ENCODE results near the gene TMEM72.

The TMEM72 gene

DNA sequence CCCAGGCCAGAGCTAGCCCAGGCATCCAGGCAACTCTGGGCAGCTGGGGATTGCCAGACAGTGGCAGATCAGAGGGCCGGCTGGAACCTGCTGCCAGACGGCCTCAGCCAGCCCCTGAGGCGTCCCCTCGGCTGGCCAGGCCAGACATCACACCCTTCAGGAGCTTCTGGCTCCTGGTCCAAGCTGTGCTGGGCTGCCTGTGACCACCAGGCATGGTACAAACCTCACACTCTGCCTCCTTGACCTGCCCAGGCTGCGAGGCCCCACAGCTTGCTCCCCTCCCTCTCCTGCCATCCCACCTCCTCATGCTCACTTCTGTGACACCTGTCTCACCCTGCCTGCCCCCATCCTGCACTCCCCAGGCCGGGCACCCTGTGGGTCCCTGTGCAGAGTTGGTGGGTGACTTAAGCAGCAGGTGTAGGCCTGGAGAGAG lies 61.8 kb downstream of the TMEM72 start:
- Histone ChIP-seq H3K4me1 (ENCODE audit: control insufficient read depth in 1 of 2, insufficient read depth in 2 of 2, low read length in 2 of 2) (peaks cover 28 to 45% of the 10 kb centered on the region in 2 experiments), H3K27ac (ENCODE audit: low read depth, low read length) (no peak overlapping the region), H3K4ac (ENCODE audit: low read depth, low read length) (no peak overlapping the region), H3K27me3 (ENCODE audit: insufficient read depth, low read length) (no peaks in the 10 kb centered on the region), H3K79me2 (ENCODE audit: control insufficient read depth, insufficient read depth, low read length, poor library complexity) (peaks cover 7% of the 10 kb centered on the region), H3K36me3 (ENCODE audit: control insufficient read depth in 1 of 2, insufficient read depth in 2 of 2, low read length in 2 of 2) (peaks cover 27 to 34% of the 10 kb centered on the region in 2 experiments), H4K8ac (ENCODE audit: low read depth, low read length) (no peak overlapping the region), H3K14ac (ENCODE audit: low read length) (no peak overlapping the region), H3K4me2 (ENCODE audit: low read length) (no peak overlapping the region), H2AFZ (ENCODE audit: insufficient read depth, low read length, poor library complexity) (no peak overlapping the region), H3K9me3 (ENCODE audit: insufficient read depth, low read depth, low read length) (no peaks in the 10 kb centered on the region), H3K18ac (ENCODE audit: low read length) (no peak overlapping the region), H4K91ac (ENCODE audit: low read depth, low read length) (peak overlapping the region; percentile 9), H2BK5ac (ENCODE audit: low read depth, low read length, poor library complexity) (no peak overlapping the region), H2BK120ac (ENCODE audit: insufficient read depth, low read length, poor library complexity) (no peak overlapping the region), H3K4me3 (ENCODE audit: low read depth, low read length) (no peak overlapping the region), H3K23ac (ENCODE audit: low read length) (no peak overlapping the region), H2BK12ac (ENCODE audit: low read length) (no peak overlapping the region), H4K12ac (ENCODE audit: low read depth, low read length) (no peak overlapping the region), H3K79me1 (ENCODE audit: low read length) (peaks cover 19% of the 10 kb centered on the region), H2AK5ac (ENCODE audit: low read length) (peak overlapping the region; percentile 8), H3K9ac (ENCODE audit: low read length) (no peak overlapping the region)
- no peak for DNase-seq
- no CpG with 5 or more reads among the region's 6 CpGs for WGBS (ENCODE audit: extremely low coverage, insufficient coverage, insufficient read length)

- no peak overlapping the region for H3K4me2 ChIP-seq (ENCODE audit: low read length)
- no peak overlapping the region for H3K9ac ChIP-seq (ENCODE audit: low read length)
- H3K27me3 ChIP-seq (ENCODE audit: insufficient read depth, low read length): no peaks in the 10 kb centered on the region
- peak overlapping the region; percentile 55 for H3K18ac ChIP-seq (ENCODE audit: low read length)
- H2BK5ac ChIP-seq (ENCODE audit: low read depth, low read length, poor library complexity): no peak overlapping the region
- peak overlapping the region; percentile 38 for H2AK5ac ChIP-seq (ENCODE audit: low read length)
- no peak overlapping the region for H3K4me3 ChIP-seq (ENCODE audit: low read depth, low read length)
- H3K4me1 ChIP-seq (ENCODE audit: control insufficient read depth in 1 of 2, insufficient read depth in 2 of 2, low read length in 2 of 2): peaks cover 33 to 45% of the 10 kb centered on the region in 2 experiments
- H3K14ac ChIP-seq (ENCODE audit: low read length): peak overlapping the region; percentile 51
- no peak overlapping the region for H2AFZ ChIP-seq (ENCODE audit: insufficient read depth, low read length, poor library complexity)
- H3K27ac ChIP-seq (ENCODE audit: low read depth, low read length): no peak overlapping the region
- no peak overlapping the region for H3K23ac ChIP-seq (ENCODE audit: low read length)
- H4K91ac ChIP-seq (ENCODE audit: low read depth, low read length): peak overlapping the region; percentile 71
- peak overlapping the region; percentile 10 for H2BK120ac ChIP-seq (ENCODE audit: insufficient read depth, low read length, poor library complexity)
- H4K8ac ChIP-seq (ENCODE audit: low read depth, low read length): no peak overlapping the region
- H3K36me3 ChIP-seq (ENCODE audit: control insufficient read depth in 1 of 2, insufficient read depth in 2 of 2, low read length in 2 of 2): peaks cover 27 to 34% of the 10 kb centered on the region in 2 experiments
- peaks cover 23% of the 10 kb centered on the region for H3K79me1 ChIP-seq (ENCODE audit: low read length)
- DNase-seq: no peak
- H3K4ac ChIP-seq (ENCODE audit: low read depth, low read length): peak overlapping the region; percentile 17
- no peaks in the 10 kb centered on the region for H3K9me3 ChIP-seq (ENCODE audit: insufficient read depth, low read depth, low read length)
- no peak overlapping the region for H4K12ac ChIP-seq (ENCODE audit: low read depth, low read length)
- no peak overlapping the region for H2BK12ac ChIP-seq (ENCODE audit: low read length)
- WGBS (ENCODE audit: extremely low coverage, insufficient coverage, insufficient read length): no CpG with 5 or more reads among the region's 18 CpGs
- peaks cover 8% of the 10 kb centered on the region for H3K79me2 ChIP-seq (ENCODE audit: control insufficient read depth, insufficient read depth, low read length, poor library complexity)
Observed at GRCh38 chr10:44973323-44974081, 62.4 kb downstream of the TMEM72 start.

GRCh38 chr10:44974082-44974627 lies 63.0 kb downstream of the TMEM72 start:
- Histone ChIP-seq H2BK120ac (ENCODE audit: insufficient read depth, low read length, poor library complexity) (peak overlapping the region; percentile 92), H3K4me1 (ENCODE audit: control insufficient read depth in 1 of 2, insufficient read depth in 2 of 2, low read length in 2 of 2) (peaks cover 38 to 50% of the 10 kb centered on the region in 2 experiments), H4K12ac (ENCODE audit: low read depth, low read length) (peak overlapping the region; percentile 94), H3K36me3 (ENCODE audit: control insufficient read depth in 1 of 2, insufficient read depth in 2 of 2, low read length in 2 of 2) (peaks cover 25 to 30% of the 10 kb centered on the region in 2 experiments), H4K8ac (ENCODE audit: low read depth, low read length) (peak overlapping the region; percentile 90), H3K18ac (ENCODE audit: low read length) (peak overlapping the region; percentile 94), H3K4me2 (ENCODE audit: low read length) (peak overlapping the region; percentile 55), H3K14ac (ENCODE audit: low read length) (peak overlapping the region; percentile 95), H3K79me1 (ENCODE audit: low read length) (peaks cover 28% of the 10 kb centered on the region), H3K23ac (ENCODE audit: low read length) (no peak overlapping the region), H2AK5ac (ENCODE audit: low read length) (peak overlapping the region; percentile 97), H3K9me3 (ENCODE audit: insufficient read depth, low read depth, low read length) (no peaks in the 10 kb centered on the region), H3K79me2 (ENCODE audit: control insufficient read depth, insufficient read depth, low read length, poor library complexity) (peaks cover 8% of the 10 kb centered on the region), H3K9ac (ENCODE audit: low read length) (no peak overlapping the region), H2BK12ac (ENCODE audit: low read length) (peak overlapping the region; percentile 92), H4K91ac (ENCODE audit: low read depth, low read length) (peak overlapping the region; percentile 96), H3K27ac (ENCODE audit: low read depth, low read length) (peak overlapping the region; percentile 63), H2AFZ (ENCODE audit: insufficient read depth, low read length, poor library complexity) (peak overlapping the region; percentile 82), H2BK5ac (ENCODE audit: low read depth, low read length, poor library complexity) (peak overlapping the region; percentile 55), H3K4me3 (ENCODE audit: low read depth, low read length) (no peak overlapping the region), H3K27me3 (ENCODE audit: insufficient read depth, low read length) (no peaks in the 10 kb centered on the region), H3K4ac (ENCODE audit: low read depth, low read length) (peak overlapping the region; percentile 81)
- WGBS (ENCODE audit: extremely low coverage, insufficient coverage, insufficient read length): no CpG with 5 or more reads among the region's 7 CpGs
- DNase-seq: no peak

- peak overlapping the region; percentile 94 for H4K12ac ChIP-seq (ENCODE audit: low read depth, low read length)
- H3K79me1 ChIP-seq (ENCODE audit: low read length): peaks cover 34% of the 10 kb centered on the region
- peak overlapping the region; percentile 96 for H4K91ac ChIP-seq (ENCODE audit: low read depth, low read length)
- H2BK12ac ChIP-seq (ENCODE audit: low read length): peak overlapping the region; percentile 92
- peak overlapping the region; percentile 90 for H4K8ac ChIP-seq (ENCODE audit: low read depth, low read length)
- no peaks in the 10 kb centered on the region for H3K9me3 ChIP-seq (ENCODE audit: insufficient read depth, low read depth, low read length)
- H2BK120ac ChIP-seq (ENCODE audit: insufficient read depth, low read length, poor library complexity): peak overlapping the region; percentile 92
- no CpG with 5 or more reads among the region's 46 CpGs for WGBS (ENCODE audit: extremely low coverage, insufficient coverage, insufficient read length)
- peak overlapping the region; percentile 93 for H2BK5ac ChIP-seq (ENCODE audit: low read depth, low read length, poor library complexity)
- H3K23ac ChIP-seq (ENCODE audit: low read length): no peak overlapping the region
- H3K4ac ChIP-seq (ENCODE audit: low read depth, low read length): peak overlapping the region; percentile 81
- H3K14ac ChIP-seq (ENCODE audit: low read length): peak overlapping the region; percentile 95
- peak overlapping the region; percentile 94 for H3K18ac ChIP-seq (ENCODE audit: low read length)
- H2AFZ ChIP-seq (ENCODE audit: insufficient read depth, low read length, poor library complexity): peak overlapping the region; percentile 82
- H3K27me3 ChIP-seq (ENCODE audit: insufficient read depth, low read length): no peaks in the 10 kb centered on the region
- H3K9ac ChIP-seq (ENCODE audit: low read length): peak overlapping the region; percentile 65
- no peak overlapping the region for H3K4me3 ChIP-seq (ENCODE audit: low read depth, low read length)
- peak overlapping the region; percentile 64 for H3K4me2 ChIP-seq (ENCODE audit: low read length)
- peaks cover 22 to 27% of the 10 kb centered on the region in 2 experiments for H3K36me3 ChIP-seq (ENCODE audit: control insufficient read depth in 1 of 2, insufficient read depth in 2 of 2, low read length in 2 of 2)
- peak overlapping the region; percentile 88 for H3K27ac ChIP-seq (ENCODE audit: low read depth, low read length)
- H2AK5ac ChIP-seq (ENCODE audit: low read length): peak overlapping the region; percentile 97
- peak; percentile 51 to 63 for DNase-seq
- H3K79me2 ChIP-seq (ENCODE audit: control insufficient read depth, insufficient read depth, low read length, poor library complexity): peaks cover 8% of the 10 kb centered on the region
- H3K4me1 ChIP-seq (ENCODE audit: control insufficient read depth in 1 of 2, insufficient read depth in 2 of 2, low read length in 2 of 2): peaks cover 45 to 56% of the 10 kb centered on the region in 2 experiments
Observed at GRCh38 chr10:44974628-44975430, 63.7 kb downstream of the TMEM72 start.

All from trophoblast cell (in vitro differentiated cells and primary cell).